Activated T-cell treated with anti-CD3 and anti-CD28 coated beads, Interleukin-2, amount 50 U/mL, for 72 hours (primary cell): ENCODE data around the gene HOXB6. TPM values are rescaled to one million over a fixed set of nuclear protein-coding genes. Genes with fewer than 3 reads are reported as not detected.

Source experiments
- ATAC-seq, 2 donors: fragments of 150-1000 bp; cut with Tn5 transposase; replicated peaks in 1 of 2; 2 replicates each; pipeline ENCODE4 v1.10.0; 2021; ENCODE audit warnings: moderate library complexity in 2 of 2, mild to moderate bottlenecking in 1 of 2
- DNase-seq, 2 donors: peaks; one replicate each; pipeline ENCODE4 v3.0.0; 2021 to 2022; ENCODE audit warnings: mixed read lengths in 1 of 2
- H3K27ac Mint-ChIP-seq: one replicate; pipeline ENCODE4 v1.8.0; 2022; ENCODE audit warnings: mild to moderate bottlenecking, moderate library complexity, mixed read lengths
- H3K27me3 Mint-ChIP-seq: one replicate; pipeline ENCODE4 v1.8.0; 2022; ENCODE audit warnings: low read depth, mixed read lengths
- H3K36me3 Mint-ChIP-seq, 2 donors: one replicate each; pipeline ENCODE4 v1.8.0; 2022; ENCODE audit warnings: mixed read lengths in 2 of 2, mild to moderate bottlenecking in 1 of 2; ENCODE audit not compliant: insufficient read depth in 2 of 2
- H3K4me1 Mint-ChIP-seq: one replicate; pipeline ENCODE4 v1.8.0; 2022; ENCODE audit warnings: low read depth, mixed read lengths
- H3K4me3 Mint-ChIP-seq, 2 donors: one replicate each; pipeline ENCODE4 v1.8.0; 2022; ENCODE audit warnings: mild to moderate bottlenecking in 2 of 2, mixed read lengths in 2 of 2, moderate library complexity in 2 of 2
- H3K9me3 Mint-ChIP-seq, 2 donors: one replicate each; pipeline ENCODE4 v1.8.0; 2022; ENCODE audit warnings: mixed read lengths in 2 of 2
- total RNA-seq, 2 donors: library from RNA; stranded (reverse); gene quantifications; one replicate each; pipeline ENCODE4 v1.2.3, GENCODE V29; 2022

HOXB6 gene
- total RNA-seq, 2 donors from 2014 or later, result 0.24 to 0.51 TPM

- Mint-ChIP-seq H3K4me3 (peak overlapping the region; percentile 4 to 53), H3K36me3 (no peaks in the 10 kb centered on the region), H3K4me1 (peaks cover 4% of the 10 kb centered on the region), H3K27ac (no peak overlapping the region), H3K9me3 (no peaks in the 10 kb centered on the region), H3K27me3 (peaks cover 2% of the 10 kb centered on the region)
- DNase-seq (no peak), ATAC-seq (no peak)
These were observed 36.1 kb downstream of the HOXB6 start for GRCh38 chr17:48568499-48569239.

DNA sequence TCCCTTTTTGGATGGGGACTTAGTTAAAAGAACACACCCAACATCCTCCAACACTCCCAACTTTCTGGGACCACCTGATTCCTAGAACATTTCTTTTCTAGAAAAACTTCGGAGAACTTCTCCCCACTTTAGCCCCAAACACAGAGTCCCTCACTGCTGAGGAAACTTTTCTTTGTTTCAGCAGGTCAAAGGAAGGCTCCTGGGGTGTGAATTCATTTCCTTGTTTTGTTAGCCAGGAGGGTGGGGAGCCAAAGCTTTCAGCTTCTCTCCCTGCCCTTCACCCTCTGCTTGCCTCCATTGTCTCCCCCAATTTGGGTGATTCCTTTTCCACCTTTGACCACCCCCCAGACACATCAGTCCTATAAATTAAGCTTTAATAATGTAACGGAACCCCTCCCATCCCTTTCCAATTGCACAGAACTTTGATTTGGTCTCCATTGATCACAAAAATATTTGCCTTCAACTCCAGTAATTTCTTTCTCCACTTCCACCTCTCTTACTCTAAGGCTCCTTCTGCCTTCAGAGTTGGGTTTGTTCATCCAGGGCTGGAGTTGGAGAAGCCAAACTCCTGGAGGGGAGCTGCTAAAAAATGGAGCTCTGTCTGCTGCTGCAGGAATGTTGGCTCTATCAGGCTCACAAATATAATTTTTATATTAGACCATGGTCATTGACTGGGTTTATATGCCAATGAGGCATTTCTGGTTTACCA, 37.0 kb downstream of the HOXB6 start:
- H3K4me1 Mint-ChIP-seq, result peaks cover 4% of the 10 kb centered on the region
- DNase-seq, result no peak
- peak overlapping the region in 1 of 2 donors; percentile 53 for H3K4me3 Mint-ChIP-seq
- no peak for ATAC-seq
- H3K36me3 Mint-ChIP-seq, result no peaks in the 10 kb centered on the region
- no peaks in the 10 kb centered on the region for H3K9me3 Mint-ChIP-seq
- H3K27me3 Mint-ChIP-seq, result peaks cover 10% of the 10 kb centered on the region
- H3K27ac Mint-ChIP-seq, result no peak overlapping the region

GRCh38 chr17:48567209-48567608, 37.6 kb downstream of the HOXB6 start:
- Mint-ChIP-seq H3K27me3 (peaks cover 13% of the 10 kb centered on the region), H3K4me3 (no peak overlapping the region), H3K9me3 (no peaks in the 10 kb centered on the region), H3K4me1 (peaks cover 4% of the 10 kb centered on the region), H3K36me3 (no peaks in the 10 kb centered on the region), H3K27ac (no peak overlapping the region)
- ATAC-seq (no peak), DNase-seq (no peak)

DNA sequence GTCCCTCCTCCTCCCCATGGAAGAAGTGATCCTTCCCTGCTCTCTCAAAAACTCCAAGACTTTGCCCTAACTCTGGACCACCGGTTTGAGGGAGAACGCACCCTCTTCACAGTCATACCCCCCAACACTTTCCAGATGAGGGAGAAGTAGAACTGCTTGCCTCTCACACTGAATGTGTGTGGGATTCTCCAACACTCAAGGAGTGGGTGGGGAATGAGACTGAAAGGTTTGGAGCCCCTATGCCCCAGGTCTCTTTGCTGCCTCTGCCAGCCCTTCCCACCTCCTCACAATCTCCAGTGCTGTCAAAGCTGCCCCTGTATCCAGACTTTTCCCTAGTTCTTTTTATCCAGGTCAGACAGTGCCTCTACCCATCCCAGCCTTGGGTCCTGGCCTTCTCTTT, 38.1 kb downstream of the HOXB6 start:
- H3K27me3 Mint-ChIP-seq, result peaks cover 13% of the 10 kb centered on the region
- no peak overlapping the region for H3K4me3 Mint-ChIP-seq

GRCh38 chr17:48565925-48566710, 38.7 kb downstream of the HOXB6 start:
- ATAC-seq (no peak), DNase-seq (no peak)
- H3K36me3 Mint-ChIP-seq, result no peaks in the 10 kb centered on the region
- H3K4me1 Mint-ChIP-seq, result peaks cover 4% of the 10 kb centered on the region
- no peak overlapping the region for H3K27ac Mint-ChIP-seq
- H3K27me3 Mint-ChIP-seq, result peaks cover 13% of the 10 kb centered on the region
- H3K4me3 Mint-ChIP-seq, result no peak overlapping the region
- no peaks in the 10 kb centered on the region for H3K9me3 Mint-ChIP-seq

More for the DNA sequence above, 38.1 kb downstream of the HOXB6 start:
- Mint-ChIP-seq H3K4me1 (peaks cover 4% of the 10 kb centered on the region), H3K36me3 (no peaks in the 10 kb centered on the region), H3K9me3 (no peaks in the 10 kb centered on the region), H3K27ac (no peak overlapping the region)
- ATAC-seq (no peak), DNase-seq (no peak)

DNA sequence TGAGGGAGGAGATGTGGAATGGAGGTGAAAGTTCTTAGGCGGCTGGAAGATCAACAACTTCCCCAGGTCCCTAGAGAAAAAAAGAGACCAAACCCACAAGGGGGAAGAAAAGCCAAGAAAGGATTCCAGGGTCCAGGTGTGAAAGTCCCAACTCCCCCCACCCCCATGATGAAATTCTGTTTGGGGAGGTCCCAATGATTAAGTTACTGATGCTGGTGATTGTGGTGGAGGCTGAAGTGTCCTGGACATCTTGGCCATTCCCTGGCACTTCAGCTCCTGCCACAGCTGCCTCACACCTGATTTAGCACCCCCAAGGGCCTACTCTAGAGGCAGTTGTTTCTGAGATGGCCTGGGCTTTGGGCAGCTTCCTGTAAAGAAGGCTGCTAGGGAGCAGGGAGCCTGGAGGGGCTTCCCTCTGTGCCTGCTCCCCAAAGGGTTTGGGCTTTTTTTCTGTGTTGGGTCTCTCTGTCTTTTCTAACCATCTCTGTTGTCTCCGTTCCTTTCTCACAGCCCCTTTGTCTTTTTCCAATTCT, 39.7 kb downstream of the HOXB6 start:
- ATAC-seq (no peak), DNase-seq (no peak)
- H3K36me3 Mint-ChIP-seq, result no peaks in the 10 kb centered on the region
- H3K27ac Mint-ChIP-seq, result no peak overlapping the region
- no peaks in the 10 kb centered on the region for H3K9me3 Mint-ChIP-seq
- H3K27me3 Mint-ChIP-seq, result peaks cover 13% of the 10 kb centered on the region
- H3K4me1 Mint-ChIP-seq, result peaks cover 4% of the 10 kb centered on the region
- no peak overlapping the region for H3K4me3 Mint-ChIP-seq

- Mint-ChIP-seq H3K27me3 (peaks cover 13% of the 10 kb centered on the region), H3K36me3 (no peaks in the 10 kb centered on the region), H3K9me3 (no peaks in the 10 kb centered on the region), H3K4me1 (peaks cover 4% of the 10 kb centered on the region), H3K27ac (no peak overlapping the region), H3K4me3 (peak overlapping the region in 1 of 2 donors; percentile 45)
- ATAC-seq (peak in 1 of 2 donors; percentile 21), DNase-seq (no peak)
These were observed 40.4 kb downstream of the HOXB6 start for GRCh38 chr17:48564188-48565021.

DNA sequence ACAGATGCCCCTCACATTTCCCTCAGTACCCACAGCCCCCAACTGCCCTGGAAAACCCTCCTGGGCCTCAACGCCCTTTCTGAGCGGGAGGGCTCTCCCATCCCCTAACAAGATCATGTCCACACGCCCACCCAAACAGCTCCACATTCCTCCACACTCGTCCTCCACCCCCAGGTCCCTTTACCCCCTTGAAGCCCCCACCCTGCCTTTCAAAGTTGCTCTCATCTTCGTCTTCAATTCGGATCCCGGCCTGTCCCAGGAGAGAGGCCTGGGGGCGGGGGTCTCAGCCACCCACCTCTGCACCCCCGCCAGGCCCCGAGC, 41.0 kb downstream of the HOXB6 start:
- Mint-ChIP-seq H3K4me1 (peaks cover 4% of the 10 kb centered on the region), H3K27me3 (peaks cover 13% of the 10 kb centered on the region), H3K27ac (no peak overlapping the region), H3K36me3 (no peaks in the 10 kb centered on the region), H3K4me3 (peak overlapping the region in 1 of 2 donors; percentile 35), H3K9me3 (no peaks in the 10 kb centered on the region)
- DNase-seq (no peak), ATAC-seq (no peak)

GRCh38 chr17:48563385-48563838, 41.4 kb downstream of the HOXB6 start:
- peaks cover 2% of the 10 kb centered on the region for H3K4me1 Mint-ChIP-seq
- peak overlapping the region in 1 of 2 donors; percentile 35 for H3K4me3 Mint-ChIP-seq
- peaks cover 13% of the 10 kb centered on the region for H3K27me3 Mint-ChIP-seq
- H3K9me3 Mint-ChIP-seq, result no peaks in the 10 kb centered on the region
- DNase-seq, result no peak
- no peak for ATAC-seq
- H3K36me3 Mint-ChIP-seq, result no peaks in the 10 kb centered on the region
- H3K27ac Mint-ChIP-seq, result no peak overlapping the region

DNA sequence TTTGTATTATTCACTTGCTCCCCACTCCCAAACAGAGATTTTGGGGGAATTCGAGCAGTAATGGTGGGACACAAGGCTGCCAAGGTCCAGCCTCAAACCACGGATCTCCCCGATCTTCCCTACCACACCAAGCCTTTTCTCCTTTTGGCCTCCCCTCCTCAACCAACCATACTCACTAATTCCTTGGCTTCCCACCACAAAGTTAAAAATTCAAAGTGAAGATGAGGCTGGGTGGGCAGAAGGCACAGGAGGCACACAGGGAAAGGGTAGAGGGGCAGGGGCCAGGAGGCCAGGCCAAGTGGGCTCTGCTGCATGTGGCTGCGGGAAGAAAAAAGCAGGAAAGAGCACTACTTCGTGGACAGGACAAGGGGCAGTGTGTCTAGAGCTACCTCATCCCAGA, 41.9 kb downstream of the HOXB6 start:
- peaks cover 13% of the 10 kb centered on the region for H3K27me3 Mint-ChIP-seq
- no peak overlapping the region for H3K4me3 Mint-ChIP-seq
- DNase-seq, result no peak
- H3K27ac Mint-ChIP-seq, result no peak overlapping the region
- no peak for ATAC-seq
- no peaks in the 10 kb centered on the region for H3K36me3 Mint-ChIP-seq
- H3K9me3 Mint-ChIP-seq, result no peaks in the 10 kb centered on the region
- H3K4me1 Mint-ChIP-seq, result no peaks in the 10 kb centered on the region

DNA sequence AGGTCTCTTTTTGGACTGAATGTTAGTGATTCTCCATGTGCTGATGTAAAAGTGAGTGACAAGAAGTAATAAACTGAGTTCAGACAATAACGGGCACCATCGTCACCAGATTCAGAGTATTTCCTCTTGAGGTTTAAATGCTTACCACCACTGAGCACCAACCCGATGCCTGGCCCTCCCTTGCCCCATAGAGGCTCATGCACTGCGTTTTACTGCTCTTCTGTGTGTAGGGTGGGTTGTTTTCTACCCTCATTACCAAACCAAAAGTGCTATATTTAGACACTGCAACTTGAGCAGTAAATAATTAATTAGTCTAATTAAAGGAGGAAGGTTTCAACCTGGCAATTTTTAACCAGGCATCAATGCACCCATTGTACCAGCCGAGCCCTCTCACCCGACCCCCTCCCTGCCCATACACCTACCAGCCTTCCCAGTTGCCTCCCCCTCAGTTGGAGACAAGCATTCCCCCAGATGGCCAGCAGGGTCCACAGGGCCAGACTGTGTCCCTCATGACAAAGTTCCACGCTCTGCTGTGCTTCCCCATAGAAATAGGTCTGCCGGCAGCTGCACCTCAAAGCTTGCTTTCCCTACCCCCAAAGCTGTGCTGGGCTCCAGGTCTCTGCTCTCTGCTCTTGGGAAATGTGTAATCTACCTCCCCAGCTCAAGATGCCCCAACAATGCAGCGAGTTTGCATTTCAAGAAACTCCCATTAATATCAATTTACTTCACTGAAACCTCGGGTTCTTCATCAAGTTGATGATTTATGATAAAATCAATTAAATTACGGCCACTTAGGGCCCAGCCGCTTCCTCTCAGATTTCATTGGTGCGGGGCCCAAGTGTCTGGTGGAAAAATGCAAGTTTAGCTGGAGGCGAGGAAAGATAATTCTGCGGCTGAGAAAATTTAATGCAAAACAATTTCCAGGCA, 42.6 kb downstream of the HOXB6 start:
- Mint-ChIP-seq H3K4me3 (no peak overlapping the region), H3K27ac (no peak overlapping the region)
- no peak for ATAC-seq

More for the DNA sequence above, 42.6 kb downstream of the HOXB6 start:
- no peaks in the 10 kb centered on the region for H3K36me3 Mint-ChIP-seq
- peaks cover 13% of the 10 kb centered on the region for H3K27me3 Mint-ChIP-seq
- H3K9me3 Mint-ChIP-seq, result no peaks in the 10 kb centered on the region
- no peaks in the 10 kb centered on the region for H3K4me1 Mint-ChIP-seq
- DNase-seq, result no peak
